ENCODE results near the gene CHST7. TPM values are rescaled to one million over a fixed set of nuclear protein-coding genes. Genes with fewer than 3 reads are reported as not detected.

CHST7 gene
- total and polyA plus RNA-seq, 12 donors: 1.4 to 24.1 (median 5.3) TPM

DNA sequence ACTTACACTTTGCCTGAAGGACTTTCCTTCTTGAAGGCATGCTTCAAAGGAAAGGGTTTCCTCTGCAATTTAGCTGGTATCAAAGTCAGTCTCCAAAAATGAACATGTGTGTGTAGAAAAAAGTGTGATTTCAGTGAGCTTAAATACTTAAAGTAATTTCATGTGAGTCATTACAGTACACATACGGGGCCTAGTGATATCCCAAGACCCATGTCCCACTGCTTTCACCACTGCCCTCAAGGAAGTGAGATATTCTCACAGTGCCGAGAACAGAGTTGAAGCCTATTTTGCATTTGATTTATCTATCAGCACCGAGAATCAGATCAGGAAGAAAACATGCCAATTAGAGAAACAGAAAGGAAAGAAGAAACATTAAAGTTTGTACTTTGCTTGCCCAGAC lies 61.0 kb downstream of the CHST7 start:
- no peak for TF ChIP-seq POLR2A (IDR thresholded peaks at IDR 0.05)
- TF ChIP-seq, protein P1, sequence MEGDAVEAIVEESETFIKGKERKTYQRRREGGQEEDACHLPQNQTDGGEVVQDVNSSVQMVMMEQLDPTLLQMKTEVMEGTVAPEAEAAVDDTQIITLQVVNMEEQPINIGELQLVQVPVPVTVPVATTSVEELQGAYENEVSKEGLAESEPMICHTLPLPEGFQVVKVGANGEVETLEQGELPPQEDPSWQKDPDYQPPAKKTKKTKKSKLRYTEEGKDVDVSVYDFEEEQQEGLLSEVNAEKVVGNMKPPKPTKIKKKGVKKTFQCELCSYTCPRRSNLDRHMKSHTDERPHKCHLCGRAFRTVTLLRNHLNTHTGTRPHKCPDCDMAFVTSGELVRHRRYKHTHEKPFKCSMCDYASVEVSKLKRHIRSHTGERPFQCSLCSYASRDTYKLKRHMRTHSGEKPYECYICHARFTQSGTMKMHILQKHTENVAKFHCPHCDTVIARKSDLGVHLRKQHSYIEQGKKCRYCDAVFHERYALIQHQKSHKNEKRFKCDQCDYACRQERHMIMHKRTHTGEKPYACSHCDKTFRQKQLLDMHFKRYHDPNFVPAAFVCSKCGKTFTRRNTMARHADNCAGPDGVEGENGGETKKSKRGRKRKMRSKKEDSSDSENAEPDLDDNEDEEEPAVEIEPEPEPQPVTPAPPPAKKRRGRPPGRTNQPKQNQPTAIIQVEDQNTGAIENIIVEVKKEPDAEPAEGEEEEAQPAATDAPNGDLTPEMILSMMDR (IDR thresholded peaks at IDR 0.05): no peak
- intact Hi-C loops (cut with DNase I): loop anchor here in 1 of 2 donors (10.0 kb wide), 1 partner anchor 60 kb away; the partner anchor contains the start of gene CHST7
- Histone ChIP-seq H3K27ac (no peak overlapping the region), H3K4me3 (no peak overlapping the region), H3K36me3 (replicated peaks in 1 of 2) (no peaks in the 10 kb centered on the region), H3K9me3 (replicated peaks in 1 of 3) (no peaks in the 10 kb centered on the region), H3K4me1 (replicated peaks in 1 of 2) (peaks cover 0 to 6% of the 10 kb centered on the region in 2 donors), H3K27me3 (no peaks in the 10 kb centered on the region)
- no peak for DNase-seq
- 48 to 74% (median 58%) methylated on average over 3 of the region's 3 CpGs for WGBS, 4 donors

DNA sequence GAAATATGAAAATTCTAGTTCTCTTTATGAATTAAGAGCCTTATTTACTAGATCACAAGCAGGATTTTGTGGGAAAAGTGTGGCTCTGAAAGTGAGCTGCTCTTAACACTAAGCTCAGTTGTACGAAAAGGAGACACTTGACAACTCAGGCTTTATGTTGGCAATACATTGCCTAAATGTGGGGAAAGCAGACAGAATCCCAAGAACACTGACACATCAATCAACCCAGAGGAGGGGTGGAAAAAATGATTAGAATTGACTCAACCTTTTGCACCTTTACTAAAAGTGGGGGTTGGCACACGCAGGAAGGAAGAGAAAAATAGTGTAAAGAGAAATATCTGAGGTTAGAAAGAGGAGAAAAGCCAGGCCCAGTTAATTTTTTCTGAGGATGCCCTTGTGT lies 61.6 kb downstream of the CHST7 start:
- Histone ChIP-seq H3K4me3 (no peak overlapping the region), H3K9me3 (replicated peaks in 1 of 3) (no peaks in the 10 kb centered on the region), H3K4me1 (replicated peaks in 1 of 2) (peaks cover 0 to 6% of the 10 kb centered on the region in 2 donors), H3K27me3 (no peaks in the 10 kb centered on the region), H3K27ac (no peak overlapping the region), H3K36me3 (replicated peaks in 1 of 2) (no peaks in the 10 kb centered on the region)
- WGBS, 4 donors: 63 to 97% (median 76%) methylated on average over 2 of the region's 2 CpGs
- no peak for TF ChIP-seq POLR2A (IDR thresholded peaks at IDR 0.05)
- TF ChIP-seq, protein P1 (IDR thresholded peaks at IDR 0.05): no peak
- no peak for DNase-seq
- intact Hi-C loops (cut with DNase I): loop anchor here in 1 of 2 donors (10.0 kb wide), 1 partner anchor 60 kb away; the partner anchor contains the start of gene CHST7

DNA sequence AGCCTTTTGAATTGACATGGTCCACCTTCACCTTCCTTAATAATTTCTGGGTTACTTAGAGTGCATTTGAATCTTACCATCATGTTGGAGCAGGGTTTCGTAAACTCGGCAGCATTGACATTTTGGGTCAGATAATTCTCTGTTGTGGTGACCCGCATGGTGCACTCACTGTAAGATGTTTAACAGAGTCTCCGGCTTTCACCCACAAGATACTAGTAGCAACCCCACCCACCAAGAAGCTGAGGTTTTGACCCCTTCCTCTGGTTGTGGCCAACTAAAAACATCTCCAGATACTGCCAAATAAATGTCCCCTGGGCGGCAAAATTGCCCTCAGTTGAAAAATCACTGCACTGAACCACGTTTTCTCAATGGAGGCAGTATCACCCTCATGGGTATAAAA lies 62.7 kb downstream of the CHST7 start:
- no peak for TF ChIP-seq POLR2A (IDR thresholded peaks at IDR 0.05)
- TF ChIP-seq, protein P1 (IDR thresholded peaks at IDR 0.05): no peak
- Histone ChIP-seq H3K27ac (no peak overlapping the region), H3K4me1 (replicated peaks in 1 of 2) (peaks cover 0 to 6% of the 10 kb centered on the region in 2 donors), H3K27me3 (no peaks in the 10 kb centered on the region), H3K36me3 (replicated peaks in 1 of 2) (no peaks in the 10 kb centered on the region), H3K4me3 (no peak overlapping the region), H3K9me3 (replicated peaks in 1 of 3) (no peaks in the 10 kb centered on the region)
- DNase-seq: no peak
- 81 to 93% (median 88%) methylated on average over 3 to 6 of the region's 6 CpGs for WGBS, 4 donors
- intact Hi-C loops (cut with DNase I): loop anchor here in 1 of 2 donors (10.0 kb wide), 1 partner anchor 61 kb away; the partner anchor contains the start of gene CHST7

DNA sequence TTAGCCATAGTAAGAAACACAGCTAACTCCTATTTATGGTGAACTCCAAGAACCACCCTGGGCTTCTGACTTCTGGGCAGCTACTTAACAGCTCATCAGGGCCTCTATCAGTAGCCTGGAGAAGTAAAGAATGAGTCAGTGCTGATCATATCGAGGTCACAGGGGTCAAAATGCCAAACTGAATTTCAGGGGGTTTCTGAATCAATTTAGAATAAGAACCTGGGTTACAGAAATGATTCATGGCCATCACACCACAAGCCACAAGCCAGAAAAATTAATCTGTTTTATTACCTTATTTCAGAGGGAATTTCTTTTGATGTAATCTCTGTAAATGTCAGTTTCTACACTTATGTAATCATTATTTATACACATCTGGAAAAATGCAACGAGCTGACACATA lies 64.4 kb downstream of the CHST7 start:
- no peak overlapping the region for H3K27ac ChIP-seq
- intact Hi-C loops (cut with DNase I): loop anchor here in 1 of 2 donors (10.0 kb wide), 1 partner anchor 63 kb away; the partner anchor contains the start of gene CHST7
- no peak for DNase-seq
- WGBS, 4 donors: 27 to 39% (median 32%) methylated on average over 2 of the region's 2 CpGs
- no peaks in the 10 kb centered on the region for H3K9me3 ChIP-seq (replicated peaks in 1 of 3)
- peaks cover 0 to 2% of the 10 kb centered on the region in 2 donors for H3K4me1 ChIP-seq (replicated peaks in 1 of 2)
- no peak for TF ChIP-seq POLR2A (IDR thresholded peaks at IDR 0.05)
- TF ChIP-seq, protein P1 (IDR thresholded peaks at IDR 0.05): no peak
- H3K27me3 ChIP-seq: peaks cover 2% of the 10 kb centered on the region
- H3K4me3 ChIP-seq: no peak overlapping the region
- no peaks in the 10 kb centered on the region for H3K36me3 ChIP-seq (replicated peaks in 1 of 2)

Measured in adrenal gland (tissue), 12 donors.